Right cardiac atrium (tissue), 5 donors: ENCODE results near the gene EXO1. TPM values are rescaled to one million over a fixed set of nuclear protein-coding genes. Genes with fewer than 3 reads are reported as not detected.
"Not testable (repeated sequence)": the region's sequence is repeated elsewhere in the genome, so short reads cannot be mapped to it uniquely, and the experiment has no call there.

Experiments
- ATAC-seq, 2 donors: fragments of 200-7000 bp; cut with Tn5 transposase; one replicate each; pipeline versions ENCODE4 v1.8.0 to v1.9.1; 2020; ENCODE audit warnings: moderate library complexity in 2 of 2, mild to moderate bottlenecking in 1 of 2
- DNase-seq, 3 donors: peaks; one replicate each; pipeline ENCODE4 v3.0.0-alpha.2; 2020
- H3K27ac ChIP-seq: one replicate; pipeline ENCODE4 v1.5.1; 2013; ENCODE audit warnings: mild to moderate bottlenecking, low read length, control low read depth, moderate library complexity
- H3K27me3 ChIP-seq: one replicate; pipeline ENCODE4 v1.6.1; 2013; ENCODE audit not compliant: control insufficient read depth, insufficient read depth
- H3K4me1 ChIP-seq: one replicate; pipeline ENCODE4 v1.6.1; 2013; ENCODE audit warnings: low read length; ENCODE audit not compliant: control insufficient read depth, insufficient read depth
- H3K4me3 ChIP-seq: one replicate; pipeline ENCODE4 v1.5.1; 2013; ENCODE audit warnings: low read length, control low read depth
- H3K9me3 ChIP-seq: one replicate; pipeline ENCODE4 v1.6.1; 2013; ENCODE audit warnings: low read length; ENCODE audit not compliant: control insufficient read depth
- WGBS: extraction: QIAGEN DNeasy Blood & Tissue Kit; methylation state at CpG from one replicate; pipeline ENCODE4 v1.1.7; 2013; 5-methylcytosine and 5-hydroxymethylcytosine counted together
- intact Hi-C, 4 donors: fragments of 100-400 bp; cut with DNase I; formaldehyde crosslinking; loops; one replicate each; pipeline versions ENCODE4 v1.11.0 to v1.14.0; 2022 to 2023
- long read RNA-seq, 4 donors: library from polyadenylated mRNA; unstranded; transcript quantifications; one replicate each; pipeline ENCODE4 v2.0.0, GENCODE V29; 2020 to 2021
- polyA plus RNA-seq: library from polyadenylated mRNA; stranded (reverse); fragments of 200-250 nt; gene quantifications from one replicate; pipeline ENCODE4 v1.2.3, GENCODE V29; 2013
- total RNA-seq, 4 donors: library from RNA; stranded (reverse); fragmentation: NEBNext Ultra II Directional; extraction: Animal tissue kit (Norgen Biotek cat#: 25700); gene quantifications; one replicate each; pipeline ENCODE4 v1.2.1, GENCODE V29; 2021
- donor health status: healthy with polysubstance abuse.
- donor health status: DM: no; HTN: yes; CAD: no.
- donor health status: DM: no; HTN: no; CAD: no.
- donor health status: DM: no; HTN: yes; CAD: no; lungs with severe emphysema.
- donor health status: DM: yes; HTN: yes; CAD: no.

Gene EXO1
- total RNA-seq (under 1 TPM in 2 of 4 donors, not detected in 2; 0.74 to 0.83 TPM), polyA plus RNA-seq (0.23 TPM)
- long read RNA-seq, donor 1, result 0 reads
- long read RNA-seq, donor 2, result 0 reads
- long read RNA-seq, donor 3, result 0 reads
- long read RNA-seq, donor 4, result 0 reads

DNA sequence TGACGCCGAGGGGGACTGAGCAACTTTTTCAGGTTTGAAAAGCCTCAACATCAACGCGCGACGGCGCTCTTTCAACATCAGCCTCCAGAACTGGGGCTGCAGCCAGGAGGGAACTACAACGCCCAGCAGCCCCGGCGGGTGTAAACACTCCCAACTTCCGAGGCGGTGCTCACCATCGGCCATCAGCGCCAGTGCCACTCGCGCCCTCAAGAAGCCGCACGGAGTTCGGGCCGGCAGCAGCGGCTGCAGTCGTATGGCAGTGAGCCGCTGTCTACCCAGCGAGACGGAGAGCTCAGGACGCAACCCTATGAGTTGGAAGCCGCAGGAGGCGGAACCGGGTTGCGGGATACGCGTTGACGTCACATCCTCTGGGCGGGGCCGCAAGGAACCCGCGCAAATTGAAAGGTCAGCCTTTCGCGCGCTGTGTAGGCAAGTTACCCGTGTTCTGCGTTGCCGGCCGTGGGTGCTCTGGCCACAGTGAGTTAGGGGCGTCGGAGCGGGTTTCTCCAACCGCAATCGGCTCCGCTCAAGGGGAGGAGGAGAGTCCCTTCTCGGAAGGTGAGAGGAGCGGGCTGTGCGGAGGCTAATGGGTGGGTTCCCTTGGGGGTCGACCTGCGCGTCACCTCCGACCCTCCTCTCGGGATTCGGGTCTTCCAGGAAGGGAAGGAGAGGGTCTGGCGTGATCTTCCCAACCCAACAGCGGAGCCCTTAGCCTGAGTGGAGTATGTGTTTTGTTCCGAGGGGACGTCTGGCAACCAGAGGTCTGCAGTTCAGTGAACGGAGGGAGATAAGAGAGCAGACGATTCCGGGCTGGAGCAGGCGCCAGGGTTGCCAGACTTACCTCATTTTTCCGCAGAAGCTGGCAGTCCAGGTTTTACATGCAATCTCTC lies at the start of gene EXO1:
Gene EXO1, plus strand, starts transcription at position 409 of the 890 bp plus-strand sequence. CDS start 2,222 bp downstream, outside the sequence.
- H3K27me3 ChIP-seq, result no peaks in the 10 kb centered on the region
- ATAC-seq (peak; percentile 99 to 100), DNase-seq (peak; percentile 91 to 95 (median 93))
- H3K4me1 ChIP-seq, result no peaks in the 10 kb centered on the region
- peak within 1 kb of the TSS; percentile 100 for H3K27ac ChIP-seq
- no peaks in the 10 kb centered on the region for H3K9me3 ChIP-seq
- peak within 1 kb of the TSS; percentile 78 for H3K4me3 ChIP-seq
- under 1% methylated on average over 68 of the region's 68 CpGs for WGBS
- intact Hi-C loops, result loop anchor here in 1 of 4 donors (10.0 kb wide), 1 partner anchor 243 kb away; no protein-coding TSS in a partner anchor

DNA sequence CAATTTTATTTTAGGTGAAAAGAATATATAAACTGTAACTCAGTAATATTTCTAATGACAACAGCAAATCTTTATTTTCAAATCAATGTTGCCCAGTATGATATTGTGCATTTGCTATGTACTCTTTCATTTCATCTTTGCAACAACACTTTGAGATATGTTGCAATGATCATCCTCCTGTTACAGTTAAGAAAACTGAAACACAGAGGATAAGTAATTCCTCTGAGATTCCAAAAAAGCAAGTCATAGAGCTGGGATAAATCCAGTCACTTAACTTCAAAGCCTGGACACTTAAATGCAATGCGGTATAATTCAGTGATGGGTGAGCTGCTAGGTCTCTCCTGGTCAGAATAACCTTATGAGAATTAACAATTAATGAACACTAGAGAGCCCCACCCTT lies 48.6 kb upstream of the EXO1 start:
- DNase-seq (no peak), ATAC-seq (no peak)
- Histone ChIP-seq H3K4me3 (no peak overlapping the region), H3K9me3 (no peaks in the 10 kb centered on the region), H3K27me3 (no peaks in the 10 kb centered on the region), H3K4me1 (no peaks in the 10 kb centered on the region), H3K27ac (no peak overlapping the region)
- intact Hi-C loops, result no loop called here
- WGBS, result 90% methylated on average over 1 of the region's 1 CpG

DNA sequence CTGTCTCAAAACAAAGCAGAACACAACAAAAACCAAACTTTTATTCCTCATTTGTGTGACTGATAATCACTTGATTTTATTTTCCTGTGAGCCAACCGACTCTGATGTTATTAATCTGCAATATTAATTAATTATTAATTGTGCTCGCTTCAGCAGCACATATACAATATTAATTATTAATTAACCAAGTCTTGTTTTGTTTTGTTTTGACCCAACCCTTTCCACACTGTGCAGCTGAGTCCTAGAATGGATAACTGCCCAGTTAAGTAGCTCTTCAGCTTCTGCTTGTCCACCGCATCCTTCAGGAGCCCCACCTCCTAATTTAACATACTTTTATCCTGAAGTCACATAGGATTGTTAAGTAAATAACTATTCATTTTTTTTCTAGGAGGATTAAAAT lies 47.4 kb upstream of the EXO1 start:
- Histone ChIP-seq H3K27ac (no peak overlapping the region), H3K4me1 (no peaks in the 10 kb centered on the region), H3K9me3 (no peaks in the 10 kb centered on the region), H3K27me3 (no peaks in the 10 kb centered on the region), H3K4me3 (no peak overlapping the region)
- WGBS, result 79% methylated on average over 3 of the region's 3 CpGs
- ATAC-seq (no peak), DNase-seq (no peak)
- intact Hi-C loops, result no loop called here

GRCh38 chr1:241802863-241803262 lies 45.1 kb upstream of the EXO1 start:
- H3K9me3 ChIP-seq, result no peaks in the 10 kb centered on the region
- WGBS, result 83% methylated on average over 3 of the region's 3 CpGs
- no peak for DNase-seq

GRCh38 chr1:241804706-241805105 lies 43.3 kb upstream of the EXO1 start:
- H3K27ac ChIP-seq, H3K9me3 ChIP-seq, H3K4me1 ChIP-seq, H3K4me3 ChIP-seq, ATAC-seq, intact Hi-C loops, DNase-seq, H3K27me3 ChIP-seq: not testable (repeated sequence)
- 74% methylated on average over 4 of the region's 4 CpGs for WGBS

More at GRCh38 chr1:241802863-241803262, 45.1 kb upstream of the EXO1 start:
- no peak for ATAC-seq
- no peaks in the 10 kb centered on the region for H3K4me1 ChIP-seq
- H3K27me3 ChIP-seq, result no peaks in the 10 kb centered on the region
- intact Hi-C loops, result no loop called here
- no peak overlapping the region for H3K27ac ChIP-seq
- no peak overlapping the region for H3K4me3 ChIP-seq

DNA sequence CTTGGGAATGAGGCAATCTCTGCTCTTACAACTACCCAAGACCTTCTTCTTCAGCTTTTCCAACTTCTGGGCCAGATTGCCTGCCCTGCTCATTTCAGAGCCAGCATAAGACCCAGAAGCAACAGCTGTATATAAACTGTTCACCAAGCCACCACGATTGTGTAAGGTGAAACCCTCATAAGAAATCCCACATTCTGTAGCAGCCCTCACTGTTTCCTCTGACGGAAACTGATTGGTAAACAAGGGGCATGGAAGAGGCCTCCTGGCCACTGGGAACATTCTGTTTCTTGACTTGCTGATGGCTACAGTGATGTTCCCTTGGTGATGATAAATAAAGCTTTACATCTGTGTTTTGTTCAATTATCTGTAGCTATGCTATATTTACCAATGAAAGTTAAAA lies 39.7 kb upstream of the EXO1 start:
- Histone ChIP-seq H3K27ac (no peak overlapping the region), H3K27me3 (no peaks in the 10 kb centered on the region), H3K9me3 (no peaks in the 10 kb centered on the region), H3K4me1 (no peaks in the 10 kb centered on the region), H3K4me3 (no peak overlapping the region)
- intact Hi-C loops, result no loop called here
- DNase-seq (no peak), ATAC-seq (no peak)
- WGBS, result 54% methylated on average over 2 of the region's 2 CpGs

DNA sequence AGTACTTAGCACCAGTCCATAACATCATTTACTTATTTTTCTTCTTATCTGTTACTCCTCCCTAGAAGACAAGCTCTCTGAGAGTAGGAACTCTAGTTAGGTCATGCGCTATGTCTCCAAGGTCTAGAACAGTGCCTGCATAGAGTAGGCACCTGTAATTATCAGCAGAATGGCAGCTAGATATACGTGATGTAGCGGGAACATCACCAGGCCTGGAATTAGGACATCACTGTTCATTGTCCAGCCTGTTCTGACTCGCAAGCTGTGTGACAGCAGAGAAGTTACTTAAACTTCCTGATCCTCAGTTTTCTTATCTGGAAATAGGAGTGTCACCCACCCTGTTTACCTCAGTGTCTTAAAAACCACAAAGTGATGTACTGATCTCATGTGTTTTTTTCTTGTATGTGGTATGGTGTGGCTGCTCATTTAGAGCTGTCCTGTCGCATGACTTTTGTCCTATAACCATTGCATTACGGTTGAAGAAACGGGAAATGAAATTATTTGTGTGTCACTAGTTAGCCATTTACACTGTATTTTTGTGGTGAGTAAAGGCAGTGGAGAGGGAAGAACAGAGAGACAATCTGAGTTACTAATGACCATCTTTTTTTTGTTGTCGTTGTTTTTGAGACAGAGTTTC lies 37.1 kb upstream of the EXO1 start:
- no peak overlapping the region for H3K4me3 ChIP-seq
- ATAC-seq, result no peak
- intact Hi-C loops, result no loop called here

DNA sequence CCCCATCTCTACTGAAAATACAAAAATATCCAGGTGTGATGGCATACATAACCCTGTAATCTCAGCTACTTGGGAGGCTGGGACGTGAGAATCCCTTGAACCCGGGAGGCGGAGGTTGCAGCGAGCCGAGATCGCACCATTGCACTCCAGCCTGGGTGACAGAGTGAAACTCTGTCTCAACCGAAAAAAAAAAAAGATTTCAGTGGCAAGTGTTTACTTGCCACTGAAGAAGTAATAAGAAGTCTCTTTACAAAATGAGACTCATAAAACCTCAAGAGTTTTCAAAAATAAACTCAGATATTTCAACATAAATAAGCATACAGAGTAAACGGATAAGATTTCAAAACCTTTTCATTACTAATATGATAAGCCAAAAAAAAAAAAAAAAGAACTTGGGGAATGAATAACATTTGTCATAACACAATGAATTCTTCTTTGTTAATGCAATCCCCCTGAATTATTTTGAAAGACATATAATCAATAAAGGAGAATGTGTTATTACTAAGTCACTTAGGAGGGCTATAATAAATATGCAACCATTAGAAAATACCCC lies 34.2 kb upstream of the EXO1 start:
- DNase-seq (no peak), ATAC-seq (no peak)
- no peak overlapping the region for H3K27ac ChIP-seq
- no peaks in the 10 kb centered on the region for H3K4me1 ChIP-seq
- no peaks in the 10 kb centered on the region for H3K9me3 ChIP-seq
- no peak overlapping the region for H3K4me3 ChIP-seq
- WGBS, result 80% methylated on average over 8 of the region's 8 CpGs
- no peaks in the 10 kb centered on the region for H3K27me3 ChIP-seq
- intact Hi-C loops, result no loop called here

More for the DNA sequence above, 37.1 kb upstream of the EXO1 start:
- DNase-seq, result no peak
- WGBS, result 84% methylated on average over 8 of the region's 8 CpGs
- H3K27ac ChIP-seq, result no peak overlapping the region
- no peaks in the 10 kb centered on the region for H3K27me3 ChIP-seq
- H3K4me1 ChIP-seq, result no peaks in the 10 kb centered on the region
- H3K9me3 ChIP-seq, result no peaks in the 10 kb centered on the region

GRCh38 chr1:241816008-241816407 lies 32.0 kb upstream of the EXO1 start:
- ATAC-seq, result no peak
- H3K27ac ChIP-seq, result no peak overlapping the region

GRCh38 chr1:241817331-241817792 lies 30.6 kb upstream of the EXO1 start:
- 87% methylated on average over 1 of the region's 1 CpG for WGBS

More at GRCh38 chr1:241816008-241816407, 32.0 kb upstream of the EXO1 start:
- Histone ChIP-seq H3K4me1 (no peaks in the 10 kb centered on the region), H3K27me3 (no peaks in the 10 kb centered on the region), H3K4me3 (no peak overlapping the region), H3K9me3 (no peaks in the 10 kb centered on the region)
- no peak for DNase-seq
- intact Hi-C loops, result no loop called here
- WGBS, result 65% methylated on average over 6 of the region's 6 CpGs

More at GRCh38 chr1:241817331-241817792, 30.6 kb upstream of the EXO1 start:
- intact Hi-C loops, result no loop called here
- Histone ChIP-seq H3K4me1 (no peaks in the 10 kb centered on the region), H3K27me3 (no peaks in the 10 kb centered on the region), H3K9me3 (no peaks in the 10 kb centered on the region), H3K4me3 (no peak overlapping the region), H3K27ac (no peak overlapping the region)
- ATAC-seq (no peak), DNase-seq (no peak)
